Fibroblast of pulmonary artery (primary cell): ENCODE data around the gene VIT.

Experiments
- DNase-seq: peaks from one replicate; pipeline ENCODE4 v3.0.0-alpha.2; 2010; ENCODE audit warnings: low read depth
- H3K4me3 ChIP-seq: replicated peaks from 2 replicates; pipeline ENCODE4 v1.5.1; 2011; ENCODE audit warnings: low read depth, mild to moderate bottlenecking, control low read depth, low read length, moderate library complexity
- TF ChIP-seq, protein P1 (sequence below): IDR thresholded peaks from 2 replicates; pipeline ENCODE4 v1.5.1; 2011; ENCODE audit warnings: mild to moderate bottlenecking, control low read depth, low read length, inconsistent platforms; ENCODE audit errors: missing control alignments

VIT gene

DNA sequence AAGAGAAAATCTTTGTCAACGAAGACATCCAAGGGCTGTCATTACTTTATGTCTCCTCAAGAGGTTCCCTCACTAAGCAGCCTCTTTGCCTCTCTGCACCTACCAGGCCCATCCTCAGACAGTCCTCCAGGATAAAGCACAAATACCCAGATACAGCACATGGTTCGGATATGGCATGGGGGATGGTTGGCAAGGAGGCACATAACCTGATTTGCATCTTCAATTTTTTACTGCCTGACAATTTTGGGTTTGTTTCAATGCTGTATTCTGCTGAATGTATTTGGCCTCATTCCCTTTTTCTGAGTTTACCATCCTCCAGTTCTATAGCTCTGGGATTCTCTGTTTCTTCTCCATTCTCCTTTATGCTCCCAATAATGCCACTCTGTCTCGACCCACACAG, 78.8 kb downstream of the VIT start:
- TF ChIP-seq, protein P1, sequence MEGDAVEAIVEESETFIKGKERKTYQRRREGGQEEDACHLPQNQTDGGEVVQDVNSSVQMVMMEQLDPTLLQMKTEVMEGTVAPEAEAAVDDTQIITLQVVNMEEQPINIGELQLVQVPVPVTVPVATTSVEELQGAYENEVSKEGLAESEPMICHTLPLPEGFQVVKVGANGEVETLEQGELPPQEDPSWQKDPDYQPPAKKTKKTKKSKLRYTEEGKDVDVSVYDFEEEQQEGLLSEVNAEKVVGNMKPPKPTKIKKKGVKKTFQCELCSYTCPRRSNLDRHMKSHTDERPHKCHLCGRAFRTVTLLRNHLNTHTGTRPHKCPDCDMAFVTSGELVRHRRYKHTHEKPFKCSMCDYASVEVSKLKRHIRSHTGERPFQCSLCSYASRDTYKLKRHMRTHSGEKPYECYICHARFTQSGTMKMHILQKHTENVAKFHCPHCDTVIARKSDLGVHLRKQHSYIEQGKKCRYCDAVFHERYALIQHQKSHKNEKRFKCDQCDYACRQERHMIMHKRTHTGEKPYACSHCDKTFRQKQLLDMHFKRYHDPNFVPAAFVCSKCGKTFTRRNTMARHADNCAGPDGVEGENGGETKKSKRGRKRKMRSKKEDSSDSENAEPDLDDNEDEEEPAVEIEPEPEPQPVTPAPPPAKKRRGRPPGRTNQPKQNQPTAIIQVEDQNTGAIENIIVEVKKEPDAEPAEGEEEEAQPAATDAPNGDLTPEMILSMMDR: no peak
- no peak overlapping the region for H3K4me3 ChIP-seq
- DNase-seq: no peak

GRCh38 chr2:36775806-36776205, 79.3 kb downstream of the VIT start:
- TF ChIP-seq, protein P1: no peak
- no peak for DNase-seq
- H3K4me3 ChIP-seq: no peak overlapping the region

DNA sequence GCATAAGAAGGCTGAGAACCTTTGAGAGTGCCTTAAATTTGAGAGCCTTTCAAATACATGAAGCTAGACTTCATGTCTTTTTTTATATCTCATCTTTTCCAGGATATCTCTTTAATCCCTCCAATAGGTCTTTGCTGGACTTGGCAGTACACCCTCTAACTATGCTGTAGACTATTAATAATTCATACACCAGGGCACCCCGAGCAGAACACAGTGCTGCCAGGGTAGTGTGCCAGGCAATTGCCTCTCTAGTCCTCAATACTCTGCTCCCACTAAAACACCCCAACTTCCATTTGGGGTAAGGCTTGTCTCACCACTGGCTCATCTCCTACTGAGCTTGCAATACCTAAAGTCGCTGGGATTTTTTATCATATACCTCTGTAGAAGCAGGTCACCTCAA, 80.8 kb downstream of the VIT start:
- TF ChIP-seq, protein P1: no peak
- DNase-seq: no peak
- no peak overlapping the region for H3K4me3 ChIP-seq

DNA sequence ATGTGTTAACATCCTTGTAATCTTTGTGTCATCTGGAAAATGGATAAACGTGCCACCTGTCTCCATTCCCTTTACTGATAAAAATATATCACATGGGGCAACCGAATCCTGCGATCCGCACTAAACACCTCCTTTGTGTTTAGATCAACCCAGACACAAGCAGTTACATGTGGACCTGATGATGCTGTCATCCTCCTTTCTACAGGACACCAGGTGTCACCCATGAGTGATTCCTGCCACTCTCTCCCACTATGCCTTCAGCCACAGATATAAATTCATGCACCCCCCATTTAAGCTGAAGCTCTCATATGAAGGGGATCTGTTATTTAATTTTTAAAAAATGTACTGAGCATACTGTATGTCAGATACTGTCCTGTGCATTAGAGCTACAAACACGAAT, 81.3 kb downstream of the VIT start:
- no peak overlapping the region for H3K4me3 ChIP-seq
- TF ChIP-seq, protein P1: no peak
- DNase-seq: no peak

DNA sequence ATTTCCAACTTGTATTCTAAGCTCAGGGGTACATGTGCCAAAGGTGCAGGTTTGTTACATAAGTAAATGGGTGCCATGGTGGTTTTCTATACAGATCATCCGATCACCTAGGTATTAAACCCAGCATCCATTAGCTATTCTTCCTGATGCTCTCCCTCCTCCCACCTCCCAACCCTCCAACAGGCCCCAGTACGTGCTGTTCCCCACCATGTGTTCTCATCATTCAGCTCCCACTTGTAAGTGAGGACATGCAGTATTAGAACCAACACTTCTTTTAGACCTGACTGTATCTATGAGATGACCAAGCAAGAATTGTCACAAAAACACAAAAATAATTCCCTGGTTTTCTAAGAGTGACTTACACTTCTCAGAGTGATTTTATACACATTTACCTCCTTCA, 83.0 kb downstream of the VIT start:
- TF ChIP-seq, protein P1: no peak
- H3K4me3 ChIP-seq: no peak overlapping the region
- no peak for DNase-seq

- DNase-seq: peak; percentile 74
- TF ChIP-seq, protein P1: peak; percentile 74
- H3K4me3 ChIP-seq: peak overlapping the region; percentile 26
These were observed 83.8 kb downstream of the VIT start for GRCh38 chr2:36780231-36780839.
